ENCODE measurements around the gene RALGPS1. TPM values are rescaled to one million over a fixed set of nuclear protein-coding genes. Genes with fewer than 3 reads are reported as not detected.

The RALGPS1 gene
- total and polyA plus RNA-seq, 2 of the 8 experiments (the other 6 are each of a cell fraction or from before 2014, with no cell fraction given), result 20.0 to 23.5 TPM

- no peak for TF ChIP-seq CTCF (IDR thresholded peaks at IDR 0.05; ENCODE audit: control extremely low read depth in 1 of 3, insufficient read depth in 1 of 3, low read depth in 1 of 3, low read length in 3 of 3)
Measured at GRCh38 chr9:127050152-127050551, 135.6 kb downstream of the RALGPS1 start (continued).

Measured in H1 (cell line).